HCT116 (cell line): ENCODE measurements around the gene FGF1. TPM values are rescaled to one million over a fixed set of nuclear protein-coding genes. Genes with fewer than 3 reads are reported as not detected.

Source experiments
- ATAC-seq: fragments of 200-7000 bp; cut with Tn5 transposase; 2 replicates; pipeline ENCODE4 v1.9.1; 2020; ENCODE audit warnings: mild to moderate bottlenecking, moderate library complexity
- BruUV-seq: library from RNA; stranded (reverse); fragments of 400-500 nt; replicated peaks from 2 replicates; lab custom pipeline; 2021; lab: Mats Ljungman, UMichigan
- CTCF ChIA-PET: fragments of 300-600 bp; sonication (Branson Sonifier 250); formaldehyde crosslinking; loops from one replicate; lab custom pipeline; 2021; ENCODE audit warnings: antibody characterized with exemption; lab: Charles Lee
- POLR2A ChIA-PET: fragments of 300-600, 350-600 bp; sonication (Branson Sonifier 250); formaldehyde crosslinking; loops from one replicate; lab custom pipeline; 2021; ENCODE audit warnings: antibody characterized with exemption; lab: Charles Lee
- RAD21 ChIA-PET, 2 experiments: fragments of 300-600 bp; sonication (Branson Sonifier 250); formaldehyde crosslinking; loops; one replicate each; lab custom pipeline; 2023; ENCODE audit warnings: low total read pairs in 2 of 2; ENCODE audit not compliant: uncharacterized antibody in 2 of 2, unreplicated experiment in 2 of 2, low non-redundant PET in 1 of 2; lab: Charles Lee
- DNase-seq: peaks from one replicate; pipeline ENCODE4 v3.0.0-alpha.2; 2010; ENCODE audit warnings: low read depth, low spot score
- H2AFZ ChIP-seq: fragments of 200-600 bp; shearing (Covaris generic), sonication (generic); 2 replicates; pipeline ENCODE4 v1.6.1; 2017; ENCODE audit warnings: low read depth, mixed run types, mixed read lengths, antibody characterized with exemption, low read length; ENCODE audit not compliant: poor library complexity, severe bottlenecking
- H3K27ac ChIP-seq: 2 replicates; pipeline ENCODE4 v1.5.1; 2012; ENCODE audit warnings: low read depth, low read length
- H3K27me3 ChIP-seq: fragments of 200-600 bp; sonication (generic); 2 replicates; pipeline ENCODE4 v1.6.1; 2016; ENCODE audit warnings: mixed run types, low read length, mixed read lengths; ENCODE audit not compliant: insufficient read depth
- H3K36me3 ChIP-seq, 2 experiments: fragments of 200-500 bp in 1 of 2; fragments of 200-600 bp in 1 of 2; sonication (Bioruptor generic) in 1 of 2; sonication (generic) in 1 of 2; 2 replicates each; pipeline versions ENCODE4 v1.5.1 to v1.6.1; 2014 to 2016; ENCODE audit warnings: low read length in 2 of 2, inconsistent platforms in 1 of 2, mixed read lengths in 1 of 2, mixed run types in 1 of 2; ENCODE audit not compliant: insufficient read depth in 2 of 2, control insufficient read depth in 1 of 2
- H3K4me1 ChIP-seq, 2 experiments: fragments of 200-600 bp in 1 of 2; sonication (generic) in 1 of 2; 2 replicates each; pipeline versions ENCODE4 v1.5.1 to v1.6.1; 2012 to 2017; ENCODE audit warnings: low read length in 2 of 2, inconsistent platforms in 1 of 2, mild to moderate bottlenecking in 1 of 2, mixed read lengths in 1 of 2, mixed run types in 1 of 2, moderate library complexity in 1 of 2; ENCODE audit not compliant: insufficient read depth in 2 of 2, control insufficient read depth in 1 of 2
- H3K4me2 ChIP-seq: fragments of 200-600 bp; sonication (generic); 2 replicates; pipeline ENCODE4 v1.6.1; 2017; ENCODE audit warnings: mixed run types, low read length, mixed read lengths
- H3K4me3 ChIP-seq, 2 experiments: fragments of 200-600 bp in 1 of 2; sonication (generic) in 1 of 2; replicated peaks in 1 of 2; 2 replicates each; pipeline ENCODE4 v1.5.1; 2011 to 2016; ENCODE audit warnings: low read length in 2 of 2, control low read depth in 1 of 2, low read depth in 1 of 2, mild to moderate bottlenecking in 1 of 2, mixed read lengths in 1 of 2, mixed run types in 1 of 2
- H3K79me2 ChIP-seq: fragments of 200-600 bp; sonication (generic); 2 replicates; pipeline ENCODE4 v1.6.1; 2017; ENCODE audit warnings: mild to moderate bottlenecking, mixed run types, low read length, moderate library complexity, mixed read lengths; ENCODE audit not compliant: insufficient read depth
- H3K9ac ChIP-seq: fragments of 200-600 bp; sonication (generic); 2 replicates; pipeline ENCODE4 v1.6.1; 2016; ENCODE audit warnings: low read length, mixed read lengths
- H3K9me2 ChIP-seq: fragments of 200-600 bp; sonication (generic), shearing (Covaris generic); 2 replicates; pipeline ENCODE4 v1.6.1; 2017; ENCODE audit warnings: mixed run types, mild to moderate bottlenecking, moderate library complexity; ENCODE audit not compliant: insufficient read depth
- H3K9me3 ChIP-seq, 2 experiments: fragments of 200-500 bp in 1 of 2; fragments of 200-600 bp in 1 of 2; sonication (Bioruptor generic) in 1 of 2; sonication (generic) in 1 of 2; 2 replicates each; pipeline ENCODE4 v1.6.1; 2014 to 2017; ENCODE audit warnings: low read length in 2 of 2, mixed read lengths in 2 of 2, inconsistent platforms in 1 of 2, low read depth in 1 of 2, mild to moderate bottlenecking in 1 of 2, mixed run types in 1 of 2, moderate library complexity in 1 of 2; ENCODE audit not compliant: control insufficient read depth in 1 of 2, insufficient read depth in 1 of 2
- H4K20me1 ChIP-seq: fragments of 200-600 bp; sonication (generic), shearing (Covaris generic); 2 replicates; pipeline ENCODE4 v1.6.1; 2017; ENCODE audit warnings: mixed run types, mild to moderate bottlenecking, moderate library complexity; ENCODE audit not compliant: insufficient read depth
- CEBPB ChIP-seq: IDR thresholded peaks from 2 replicates; pipeline ENCODE4 v1.6.1; 2012; ENCODE audit warnings: low read depth
- EGR1 ChIP-seq: IDR thresholded peaks from 2 replicates; pipeline ENCODE4 v1.6.1; 2012; ENCODE audit warnings: low read depth
- ELF1 ChIP-seq: IDR thresholded peaks from 2 replicates; pipeline ENCODE4 v1.6.1; 2012; ENCODE audit warnings: low read depth, borderline replicate concordance
- EZH2phosphoT487 ChIP-seq: fragments of 200-600 bp; IDR thresholded peaks from 2 replicates; pipeline ENCODE4 v1.6.1; 2018; ENCODE audit warnings: antibody characterized with exemption, borderline replicate concordance
- FOSL1 ChIP-seq: IDR thresholded peaks from 2 replicates; pipeline ENCODE4 v1.6.1; 2012; ENCODE audit warnings: low read depth
- JUND ChIP-seq: IDR thresholded peaks from 2 replicates; pipeline ENCODE4 v1.6.1; 2012
- MAX ChIP-seq: IDR thresholded peaks from 2 replicates; pipeline ENCODE4 v1.6.1; 2012
- POLR2A ChIP-seq: IDR thresholded peaks from 2 replicates; pipeline ENCODE4 v1.7.0; 2011; ENCODE audit warnings: borderline replicate concordance; ENCODE audit not compliant: insufficient read depth, insufficient read length; ENCODE audit errors: extremely low read depth
- POLR2AphosphoS5 ChIP-seq: IDR thresholded peaks from 2 replicates; pipeline ENCODE4 v1.6.1; 2011; ENCODE audit warnings: mild to moderate bottlenecking, low read depth, low read length, moderate library complexity
- RAD21 ChIP-seq: IDR thresholded peaks from 2 replicates; pipeline ENCODE4 v1.6.1; 2012; ENCODE audit warnings: low read depth, mild to moderate bottlenecking
- SIN3A ChIP-seq: IDR thresholded peaks from 2 replicates; pipeline ENCODE4 v1.6.1; 2012; ENCODE audit warnings: low read depth
- SP1 ChIP-seq: IDR thresholded peaks from 2 replicates; pipeline ENCODE4 v1.6.1; 2012; ENCODE audit warnings: low read depth
- SRF ChIP-seq: IDR thresholded peaks from 2 replicates; pipeline ENCODE4 v1.6.1; 2012; ENCODE audit warnings: low read depth
- TCF7L2 ChIP-seq: IDR thresholded peaks from 2 replicates; pipeline ENCODE4 v1.7.0; 2011; ENCODE audit warnings: borderline replicate concordance, inconsistent platforms; ENCODE audit not compliant: insufficient read depth, insufficient read length; ENCODE audit errors: extremely low read depth
- ZNF274 ChIP-seq: fragments of 200-500 bp; sonication (Bioruptor generic); IDR thresholded peaks from 2 replicates; pipeline ENCODE4 v1.6.1; 2014; ENCODE audit warnings: mild to moderate bottlenecking, low read depth, low read length, inconsistent platforms
- intact Hi-C: fragments of 100-400 bp; cut with micrococcal nuclease; formaldehyde crosslinking; loops from 2 replicates; pipeline ENCODE4 v1.10.0; 2022
- total RNA-seq: library from RNA; stranded (reverse); gene quantifications from one replicate; pipeline ENCODE4 v1.2.1, GENCODE V29; 2021; ENCODE audit not compliant: unreplicated experiment
- TF ChIP-seq, protein P1 (sequence below): IDR thresholded peaks from 2 replicates; pipeline ENCODE4 v1.6.1; 2011; ENCODE audit warnings: mild to moderate bottlenecking, low read length, moderate library complexity; ENCODE audit not compliant: insufficient replicate concordance; ENCODE audit errors: extremely low read depth
- TF ChIP-seq, protein P2 (sequence below): IDR thresholded peaks from 2 replicates; pipeline ENCODE4 v1.6.1; 2012; ENCODE audit warnings: low read depth
- TF ChIP-seq, protein P3 (sequence below), 3 experiments: fragments of 200-600 bp in 1 of 3; sonication (generic) in 1 of 3; IDR thresholded peaks in 2 of 3; conservative IDR thresholded peaks in 1 of 3; 2 replicates each; pipeline ENCODE4 v1.5.1; 2012 to 2017; ENCODE audit warnings: low read depth in 2 of 3, low read length in 2 of 3, antibody characterized with exemption in 1 of 3, borderline replicate concordance in 1 of 3, control low read depth in 1 of 3, mild to moderate bottlenecking in 1 of 3, mixed read lengths in 1 of 3, mixed run types in 1 of 3, moderate library complexity in 1 of 3; ENCODE audit not compliant: insufficient read depth in 1 of 3

FGF1 gene
- total RNA-seq, 1 experiment from 2014 or later: not detected

DNA sequence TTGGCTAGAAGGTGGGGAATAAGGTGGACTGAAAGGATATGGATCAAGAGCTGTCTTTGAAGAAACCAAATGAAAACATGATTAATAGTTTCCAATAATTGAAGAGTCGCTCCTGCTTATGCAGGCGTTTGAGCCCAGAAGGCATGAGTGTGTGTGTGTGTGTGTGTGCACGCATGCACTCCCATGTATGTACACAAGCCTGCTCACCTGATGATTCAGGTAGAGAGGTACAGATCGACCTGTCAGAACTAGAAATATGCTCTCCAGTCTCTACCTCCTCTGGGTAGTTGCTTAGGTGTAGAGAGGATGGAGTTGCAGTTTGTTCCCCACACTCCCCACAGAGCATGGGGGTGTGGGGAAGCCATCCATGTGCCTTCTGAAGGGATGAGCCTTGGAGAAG lies 1.1 kb upstream of the FGF1 start:
- POLR2A ChIA-PET: no interaction called here
- Histone ChIP-seq H3K27ac (no peak overlapping the region), H3K79me2 (no peaks in the 10 kb centered on the region), H3K4me2 (no peak overlapping the region), H3K27me3 (no peaks in the 10 kb centered on the region), H3K9me3 (no peaks in the 10 kb centered on the region), H3K4me1 (peaks cover 3% of the 10 kb centered on the region in 2 experiments; a peak in 1 of 4 replicates), H3K9me2 (no peaks in the 10 kb centered on the region), H3K4me3 (no peak overlapping the region), H3K36me3 (no peaks in the 10 kb centered on the region), H3K9ac (no peak overlapping the region), H4K20me1 (no peaks in the 10 kb centered on the region), H2AFZ (no peak overlapping the region)
- DNase-seq: no peak
- BruUV-seq: no TSS peak
- RAD21 ChIA-PET: no interaction called here
- ATAC-seq: no peak
- TF ChIP-seq RAD21 (no peak), JUND (no peak), CEBPB (no peak), FOSL1 (no peak), ZNF274 (no peak), MAX (no peak), POLR2A (no peak), ELF1 (no peak), POLR2AphosphoS5 (no peak), EGR1 (no peak), SIN3A (no peak), EZH2phosphoT487 (no peak), SRF (no peak), TCF7L2 (no peak), SP1 (no peak)
- TF ChIP-seq, protein P1, sequence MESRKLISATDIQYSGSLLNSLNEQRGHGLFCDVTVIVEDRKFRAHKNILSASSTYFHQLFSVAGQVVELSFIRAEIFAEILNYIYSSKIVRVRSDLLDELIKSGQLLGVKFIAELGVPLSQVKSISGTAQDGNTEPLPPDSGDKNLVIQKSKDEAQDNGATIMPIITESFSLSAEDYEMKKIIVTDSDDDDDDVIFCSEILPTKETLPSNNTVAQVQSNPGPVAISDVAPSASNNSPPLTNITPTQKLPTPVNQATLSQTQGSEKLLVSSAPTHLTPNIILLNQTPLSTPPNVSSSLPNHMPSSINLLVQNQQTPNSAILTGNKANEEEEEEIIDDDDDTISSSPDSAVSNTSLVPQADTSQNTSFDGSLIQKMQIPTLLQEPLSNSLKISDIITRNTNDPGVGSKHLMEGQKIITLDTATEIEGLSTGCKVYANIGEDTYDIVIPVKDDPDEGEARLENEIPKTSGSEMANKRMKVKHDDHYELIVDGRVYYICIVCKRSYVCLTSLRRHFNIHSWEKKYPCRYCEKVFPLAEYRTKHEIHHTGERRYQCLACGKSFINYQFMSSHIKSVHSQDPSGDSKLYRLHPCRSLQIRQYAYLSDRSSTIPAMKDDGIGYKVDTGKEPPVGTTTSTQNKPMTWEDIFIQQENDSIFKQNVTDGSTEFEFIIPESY: no peak
- TF ChIP-seq, protein P2, sequence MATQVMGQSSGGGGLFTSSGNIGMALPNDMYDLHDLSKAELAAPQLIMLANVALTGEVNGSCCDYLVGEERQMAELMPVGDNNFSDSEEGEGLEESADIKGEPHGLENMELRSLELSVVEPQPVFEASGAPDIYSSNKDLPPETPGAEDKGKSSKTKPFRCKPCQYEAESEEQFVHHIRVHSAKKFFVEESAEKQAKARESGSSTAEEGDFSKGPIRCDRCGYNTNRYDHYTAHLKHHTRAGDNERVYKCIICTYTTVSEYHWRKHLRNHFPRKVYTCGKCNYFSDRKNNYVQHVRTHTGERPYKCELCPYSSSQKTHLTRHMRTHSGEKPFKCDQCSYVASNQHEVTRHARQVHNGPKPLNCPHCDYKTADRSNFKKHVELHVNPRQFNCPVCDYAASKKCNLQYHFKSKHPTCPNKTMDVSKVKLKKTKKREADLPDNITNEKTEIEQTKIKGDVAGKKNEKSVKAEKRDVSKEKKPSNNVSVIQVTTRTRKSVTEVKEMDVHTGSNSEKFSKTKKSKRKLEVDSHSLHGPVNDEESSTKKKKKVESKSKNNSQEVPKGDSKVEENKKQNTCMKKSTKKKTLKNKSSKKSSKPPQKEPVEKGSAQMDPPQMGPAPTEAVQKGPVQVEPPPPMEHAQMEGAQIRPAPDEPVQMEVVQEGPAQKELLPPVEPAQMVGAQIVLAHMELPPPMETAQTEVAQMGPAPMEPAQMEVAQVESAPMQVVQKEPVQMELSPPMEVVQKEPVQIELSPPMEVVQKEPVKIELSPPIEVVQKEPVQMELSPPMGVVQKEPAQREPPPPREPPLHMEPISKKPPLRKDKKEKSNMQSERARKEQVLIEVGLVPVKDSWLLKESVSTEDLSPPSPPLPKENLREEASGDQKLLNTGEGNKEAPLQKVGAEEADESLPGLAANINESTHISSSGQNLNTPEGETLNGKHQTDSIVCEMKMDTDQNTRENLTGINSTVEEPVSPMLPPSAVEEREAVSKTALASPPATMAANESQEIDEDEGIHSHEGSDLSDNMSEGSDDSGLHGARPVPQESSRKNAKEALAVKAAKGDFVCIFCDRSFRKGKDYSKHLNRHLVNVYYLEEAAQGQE: no peak
- TF ChIP-seq, protein P3, sequence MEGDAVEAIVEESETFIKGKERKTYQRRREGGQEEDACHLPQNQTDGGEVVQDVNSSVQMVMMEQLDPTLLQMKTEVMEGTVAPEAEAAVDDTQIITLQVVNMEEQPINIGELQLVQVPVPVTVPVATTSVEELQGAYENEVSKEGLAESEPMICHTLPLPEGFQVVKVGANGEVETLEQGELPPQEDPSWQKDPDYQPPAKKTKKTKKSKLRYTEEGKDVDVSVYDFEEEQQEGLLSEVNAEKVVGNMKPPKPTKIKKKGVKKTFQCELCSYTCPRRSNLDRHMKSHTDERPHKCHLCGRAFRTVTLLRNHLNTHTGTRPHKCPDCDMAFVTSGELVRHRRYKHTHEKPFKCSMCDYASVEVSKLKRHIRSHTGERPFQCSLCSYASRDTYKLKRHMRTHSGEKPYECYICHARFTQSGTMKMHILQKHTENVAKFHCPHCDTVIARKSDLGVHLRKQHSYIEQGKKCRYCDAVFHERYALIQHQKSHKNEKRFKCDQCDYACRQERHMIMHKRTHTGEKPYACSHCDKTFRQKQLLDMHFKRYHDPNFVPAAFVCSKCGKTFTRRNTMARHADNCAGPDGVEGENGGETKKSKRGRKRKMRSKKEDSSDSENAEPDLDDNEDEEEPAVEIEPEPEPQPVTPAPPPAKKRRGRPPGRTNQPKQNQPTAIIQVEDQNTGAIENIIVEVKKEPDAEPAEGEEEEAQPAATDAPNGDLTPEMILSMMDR (IDR thresholded peaks at IDR 0.05 in 2 of 3, conservative IDR thresholded peaks at IDR 0.05 in 1 of 3; ENCODE audit: borderline replicate concordance in 1 of 3, insufficient read depth in 1 of 3, low read depth in 2 of 3, low read length in 2 of 3): no peak
- intact Hi-C loops: no loop called here
- CTCF ChIA-PET: interaction anchor here (0.6 to 1.0 kb wide), 2 partner anchors 12 to 32 kb away, joined by 3 to 5 read pairs; no protein-coding TSS in a partner anchor
